GM23338 (cell line): ENCODE measurements around the gene SLC35D1.

Experiments used
- CREB1 ChIP-seq: fragments of 250-450 bp; sonication (Bioruptor Pico); IDR thresholded peaks from 2 replicates; pipeline ENCODE4 v1.5.0; 2020; ENCODE audit warnings: low read depth, mild to moderate bottlenecking, moderate library complexity
- EZH2 ChIP-seq: fragments of 200-600 bp; sonication (generic); IDR thresholded peaks from one replicate; pipeline ENCODE4 v1.8.0; 2017; ENCODE audit warnings: antibody characterized with exemption, mild to moderate bottlenecking, low read depth; ENCODE audit not compliant: unreplicated experiment
- EZH2phosphoT487 ChIP-seq: fragments of 200-600 bp; sonication (generic); IDR thresholded peaks from one replicate; pipeline ENCODE4 v1.8.1; 2018; ENCODE audit warnings: antibody characterized with exemption; ENCODE audit not compliant: unreplicated experiment
- JUNB ChIP-seq: IDR thresholded peaks from one replicate; pipeline ENCODE4 v1.6.1; 2016; ENCODE audit warnings: antibody characterized with exemption; ENCODE audit not compliant: unreplicated experiment
- POLR2AphosphoS5 ChIP-seq: IDR thresholded peaks from 2 replicates; pipeline ENCODE4 v1.6.1; 2016; ENCODE audit warnings: antibody characterized with exemption, low read depth
- STAT1 ChIP-seq: IDR thresholded peaks from one replicate; pipeline ENCODE4 v1.6.1; 2016; ENCODE audit warnings: antibody characterized with exemption; ENCODE audit not compliant: unreplicated experiment
- TF ChIP-seq, protein P1 (sequence below), 2 experiments: fragments of 200-600 bp in 1 of 2; sonication (generic) in 1 of 2; conservative IDR thresholded peaks; 2 replicates each; pipeline versions ENCODE4 v1.5.1 to v1.6.1; 2016 to 2017; ENCODE audit warnings: antibody characterized with exemption in 2 of 2, low read depth in 2 of 2, mild to moderate bottlenecking in 2 of 2, moderate library complexity in 1 of 2
- TF ChIP-seq, protein P2 (sequence below): IDR thresholded peaks from one replicate; pipeline ENCODE4 v1.6.1; 2018; ENCODE audit warnings: antibody characterized with exemption; ENCODE audit not compliant: unreplicated experiment
- TF ChIP-seq, protein P3 (sequence below): IDR thresholded peaks from 2 replicates; pipeline ENCODE4 v1.6.1; 2016; ENCODE audit warnings: antibody characterized with exemption

DNA sequence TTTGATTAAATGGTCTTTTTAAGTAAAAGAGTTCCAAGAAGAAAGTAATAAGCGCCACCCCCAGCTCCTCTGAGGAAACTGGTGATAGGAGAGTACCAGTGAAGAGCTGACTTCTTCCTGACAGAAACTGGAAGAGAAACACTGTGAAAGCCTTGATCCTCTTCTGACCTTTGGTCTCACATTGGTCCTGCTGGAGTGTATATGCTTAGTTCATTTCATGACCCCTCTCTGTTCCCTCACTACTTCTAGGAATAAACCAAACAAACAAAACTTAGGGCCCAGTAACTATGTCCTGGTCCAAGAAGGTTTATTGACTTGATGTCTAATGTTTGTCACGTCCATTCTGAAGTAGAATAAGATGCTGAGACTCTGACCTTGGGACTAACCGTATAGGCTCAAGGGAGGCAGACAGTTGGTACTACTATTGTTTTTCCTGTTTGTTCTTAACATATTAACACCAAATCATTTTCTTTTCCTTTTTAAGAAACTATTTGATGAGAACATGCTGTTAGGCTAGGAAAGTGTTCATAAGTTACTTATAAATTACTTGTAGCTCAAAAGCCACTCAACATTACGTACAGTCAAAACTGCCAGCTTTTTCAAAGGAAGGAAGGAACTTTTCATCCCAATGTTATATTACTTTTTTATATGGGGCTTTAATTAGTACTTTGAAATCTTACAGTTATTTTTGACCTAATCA is 71.2 kb downstream of the SLC35D1 start:
- TF ChIP-seq, protein P1, sequence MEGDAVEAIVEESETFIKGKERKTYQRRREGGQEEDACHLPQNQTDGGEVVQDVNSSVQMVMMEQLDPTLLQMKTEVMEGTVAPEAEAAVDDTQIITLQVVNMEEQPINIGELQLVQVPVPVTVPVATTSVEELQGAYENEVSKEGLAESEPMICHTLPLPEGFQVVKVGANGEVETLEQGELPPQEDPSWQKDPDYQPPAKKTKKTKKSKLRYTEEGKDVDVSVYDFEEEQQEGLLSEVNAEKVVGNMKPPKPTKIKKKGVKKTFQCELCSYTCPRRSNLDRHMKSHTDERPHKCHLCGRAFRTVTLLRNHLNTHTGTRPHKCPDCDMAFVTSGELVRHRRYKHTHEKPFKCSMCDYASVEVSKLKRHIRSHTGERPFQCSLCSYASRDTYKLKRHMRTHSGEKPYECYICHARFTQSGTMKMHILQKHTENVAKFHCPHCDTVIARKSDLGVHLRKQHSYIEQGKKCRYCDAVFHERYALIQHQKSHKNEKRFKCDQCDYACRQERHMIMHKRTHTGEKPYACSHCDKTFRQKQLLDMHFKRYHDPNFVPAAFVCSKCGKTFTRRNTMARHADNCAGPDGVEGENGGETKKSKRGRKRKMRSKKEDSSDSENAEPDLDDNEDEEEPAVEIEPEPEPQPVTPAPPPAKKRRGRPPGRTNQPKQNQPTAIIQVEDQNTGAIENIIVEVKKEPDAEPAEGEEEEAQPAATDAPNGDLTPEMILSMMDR (conservative IDR thresholded peaks at IDR 0.05; ENCODE audit: low read depth in 2 of 2): no peak
- TF ChIP-seq POLR2AphosphoS5: no peak
- TF ChIP-seq EZH2phosphoT487: no peak
- TF ChIP-seq, protein P2, sequence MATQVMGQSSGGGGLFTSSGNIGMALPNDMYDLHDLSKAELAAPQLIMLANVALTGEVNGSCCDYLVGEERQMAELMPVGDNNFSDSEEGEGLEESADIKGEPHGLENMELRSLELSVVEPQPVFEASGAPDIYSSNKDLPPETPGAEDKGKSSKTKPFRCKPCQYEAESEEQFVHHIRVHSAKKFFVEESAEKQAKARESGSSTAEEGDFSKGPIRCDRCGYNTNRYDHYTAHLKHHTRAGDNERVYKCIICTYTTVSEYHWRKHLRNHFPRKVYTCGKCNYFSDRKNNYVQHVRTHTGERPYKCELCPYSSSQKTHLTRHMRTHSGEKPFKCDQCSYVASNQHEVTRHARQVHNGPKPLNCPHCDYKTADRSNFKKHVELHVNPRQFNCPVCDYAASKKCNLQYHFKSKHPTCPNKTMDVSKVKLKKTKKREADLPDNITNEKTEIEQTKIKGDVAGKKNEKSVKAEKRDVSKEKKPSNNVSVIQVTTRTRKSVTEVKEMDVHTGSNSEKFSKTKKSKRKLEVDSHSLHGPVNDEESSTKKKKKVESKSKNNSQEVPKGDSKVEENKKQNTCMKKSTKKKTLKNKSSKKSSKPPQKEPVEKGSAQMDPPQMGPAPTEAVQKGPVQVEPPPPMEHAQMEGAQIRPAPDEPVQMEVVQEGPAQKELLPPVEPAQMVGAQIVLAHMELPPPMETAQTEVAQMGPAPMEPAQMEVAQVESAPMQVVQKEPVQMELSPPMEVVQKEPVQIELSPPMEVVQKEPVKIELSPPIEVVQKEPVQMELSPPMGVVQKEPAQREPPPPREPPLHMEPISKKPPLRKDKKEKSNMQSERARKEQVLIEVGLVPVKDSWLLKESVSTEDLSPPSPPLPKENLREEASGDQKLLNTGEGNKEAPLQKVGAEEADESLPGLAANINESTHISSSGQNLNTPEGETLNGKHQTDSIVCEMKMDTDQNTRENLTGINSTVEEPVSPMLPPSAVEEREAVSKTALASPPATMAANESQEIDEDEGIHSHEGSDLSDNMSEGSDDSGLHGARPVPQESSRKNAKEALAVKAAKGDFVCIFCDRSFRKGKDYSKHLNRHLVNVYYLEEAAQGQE: no peak
- no peak for TF ChIP-seq EZH2
- TF ChIP-seq STAT1: no peak
- TF ChIP-seq, protein P3, sequence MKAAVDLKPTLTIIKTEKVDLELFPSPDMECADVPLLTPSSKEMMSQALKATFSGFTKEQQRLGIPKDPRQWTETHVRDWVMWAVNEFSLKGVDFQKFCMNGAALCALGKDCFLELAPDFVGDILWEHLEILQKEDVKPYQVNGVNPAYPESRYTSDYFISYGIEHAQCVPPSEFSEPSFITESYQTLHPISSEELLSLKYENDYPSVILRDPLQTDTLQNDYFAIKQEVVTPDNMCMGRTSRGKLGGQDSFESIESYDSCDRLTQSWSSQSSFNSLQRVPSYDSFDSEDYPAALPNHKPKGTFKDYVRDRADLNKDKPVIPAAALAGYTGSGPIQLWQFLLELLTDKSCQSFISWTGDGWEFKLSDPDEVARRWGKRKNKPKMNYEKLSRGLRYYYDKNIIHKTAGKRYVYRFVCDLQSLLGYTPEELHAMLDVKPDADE: no peak
- no peak for TF ChIP-seq JUNB
- no peak for TF ChIP-seq CREB1 (CRISPR knock-in tag)
